COLO829 (cell line): ENCODE data around the gene GPRC5A.

ENCODE experiments used
- DNase-seq: peaks from one replicate; pipeline ENCODE4 v3.0.0; 2012; ENCODE audit warnings: low spot score

The GPRC5A gene

DNA sequence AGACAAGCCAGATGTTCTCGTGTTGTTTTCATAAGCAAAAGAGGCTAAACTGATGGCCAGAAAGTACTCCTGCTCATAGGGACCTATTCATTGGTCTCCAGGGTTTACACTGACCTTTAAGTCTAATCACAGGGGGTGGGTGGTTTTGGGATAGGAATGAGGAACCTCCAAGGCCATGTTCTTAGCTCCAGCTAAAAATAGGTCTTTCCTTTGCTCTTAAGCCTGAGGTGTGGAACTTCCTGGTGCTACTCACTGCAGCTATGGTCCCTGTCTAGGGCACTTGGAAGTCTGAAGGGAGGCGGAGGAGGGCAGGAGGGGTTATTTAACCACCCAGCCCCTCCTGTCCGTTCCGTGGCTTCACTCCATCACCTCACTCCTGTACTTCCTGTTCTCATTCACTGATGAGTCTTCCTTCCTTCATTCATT, 18.6 kb downstream of the GPRC5A start:
- DNase-seq: no peak

DNA sequence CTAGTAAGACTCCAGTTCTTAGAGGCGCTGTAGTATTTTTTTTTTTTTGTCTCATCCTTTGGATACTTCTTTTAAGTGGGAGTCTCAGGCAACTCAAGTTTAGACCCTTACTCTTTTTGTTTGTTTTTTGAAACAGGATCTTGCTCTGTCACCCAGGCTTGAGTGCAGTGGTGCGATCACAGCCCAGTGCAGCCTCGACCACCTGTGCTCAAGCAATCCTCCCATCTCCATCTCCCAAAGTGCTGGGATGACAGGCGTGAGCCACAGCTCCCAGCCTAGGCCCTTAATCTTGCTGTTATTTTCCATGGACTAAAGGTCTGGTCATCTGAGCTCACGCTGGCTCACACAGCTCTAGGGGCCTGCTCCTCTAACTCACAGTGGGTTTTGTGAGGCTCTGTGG, 21.3 kb downstream of the GPRC5A start:
- no peak for DNase-seq

DNA sequence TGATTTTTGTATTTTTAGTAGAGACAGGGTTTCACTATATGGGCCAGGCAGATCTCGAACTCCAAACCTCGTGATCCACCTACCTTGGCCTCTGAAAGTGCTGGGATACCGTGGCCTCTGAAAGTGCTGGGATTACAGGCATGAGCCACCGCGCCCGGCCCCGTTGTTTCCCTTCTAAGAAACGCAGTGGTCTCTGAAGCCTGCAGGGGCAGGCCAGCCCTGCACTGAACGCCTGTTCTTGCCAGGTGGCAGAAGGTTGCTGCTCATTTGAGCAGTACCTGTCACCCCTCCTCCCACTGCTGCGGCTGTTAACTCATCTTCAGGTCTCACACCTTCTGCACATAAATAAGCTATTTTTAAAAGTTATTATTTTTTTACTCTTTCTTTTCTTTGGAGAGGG, 24.3 kb downstream of the GPRC5A start:
- no peak for DNase-seq

DNA sequence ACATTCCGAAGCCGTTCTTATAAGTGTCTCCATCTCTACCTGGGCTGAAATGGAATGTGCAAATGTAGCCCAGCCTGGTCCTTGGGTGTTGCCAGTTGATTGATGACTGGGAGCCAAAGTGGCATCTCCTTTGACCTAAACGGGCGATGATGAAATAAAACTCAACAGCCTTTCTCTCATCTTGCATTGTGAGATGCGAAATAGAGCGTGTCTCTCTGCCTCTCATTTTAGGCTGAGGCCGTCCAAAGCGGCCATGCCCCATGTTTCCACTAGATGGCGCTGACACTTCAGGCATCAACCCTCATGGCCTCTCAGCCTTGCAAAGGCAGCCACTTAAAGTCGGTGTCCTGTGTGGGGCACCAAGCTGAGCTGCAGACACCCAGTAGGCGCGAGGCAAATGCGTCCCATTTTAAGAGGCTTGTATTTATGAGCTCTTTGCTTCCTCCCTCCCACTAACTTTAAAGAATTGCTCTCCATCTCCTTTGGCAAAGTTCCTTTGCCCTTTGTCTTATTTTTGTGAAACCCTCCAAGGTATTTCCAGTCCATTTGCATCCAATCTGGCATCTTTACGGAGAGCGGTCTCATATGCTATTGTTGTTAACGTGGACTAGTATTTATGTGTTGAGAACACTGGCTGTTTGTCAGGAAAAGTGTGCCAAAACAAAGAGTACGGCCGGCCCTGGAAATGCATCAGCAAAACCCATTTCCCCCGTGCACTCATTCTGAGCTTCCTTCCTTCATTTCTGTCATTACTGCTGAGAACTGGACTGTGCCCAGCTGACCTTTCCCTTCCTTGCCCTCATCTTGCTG, 25.0 kb downstream of the GPRC5A start:
- peak; percentile 56 for DNase-seq

DNA sequence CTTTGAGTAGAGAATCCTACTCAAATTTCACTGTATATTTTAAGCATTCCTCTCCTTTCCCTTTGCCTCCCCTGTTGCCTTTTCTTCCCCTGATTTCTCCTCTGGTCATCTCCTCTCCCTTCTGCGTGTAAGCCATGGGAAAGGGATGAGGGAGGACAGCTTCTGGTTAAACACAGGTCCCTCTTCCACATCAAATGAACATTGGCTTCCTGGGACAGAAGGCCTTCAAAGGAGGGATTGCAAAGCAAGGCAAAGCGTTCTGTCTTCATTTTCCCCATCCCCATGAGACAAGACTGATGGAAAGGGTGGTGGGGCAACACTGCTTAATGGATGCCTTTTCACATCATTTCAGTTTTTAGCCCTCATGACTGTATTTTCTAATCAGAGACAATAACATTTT, 26.2 kb downstream of the GPRC5A start:
- no peak for DNase-seq

DNA sequence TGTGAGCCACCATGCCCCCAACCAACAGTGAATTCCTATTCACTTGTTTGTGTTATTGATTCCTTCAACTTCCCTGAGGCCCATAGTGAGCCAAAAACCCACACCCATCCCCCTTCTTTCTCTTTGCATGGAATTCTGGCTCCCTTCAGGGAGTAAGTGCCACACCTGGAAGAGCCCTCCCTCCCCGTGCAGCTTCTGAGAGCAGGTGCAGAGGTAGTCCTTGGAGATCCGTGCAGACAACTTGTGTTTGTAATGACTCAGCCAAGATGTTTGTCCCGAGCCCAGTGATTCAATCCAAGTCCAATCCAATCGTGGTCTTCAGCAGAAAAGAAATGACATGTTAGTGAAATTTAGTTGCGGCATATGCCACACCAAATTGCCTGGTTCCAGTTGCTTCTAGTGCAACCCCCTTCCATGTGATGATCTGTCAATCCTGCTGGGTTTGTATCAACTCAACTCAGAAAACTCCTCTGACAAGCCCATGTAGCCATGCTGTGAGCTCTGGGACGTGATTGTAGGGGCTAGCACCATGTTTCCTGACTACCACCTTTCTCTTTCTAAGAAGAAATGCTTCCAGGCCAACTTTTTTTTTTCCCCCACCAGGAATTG, 27.5 kb downstream of the GPRC5A start:
- no peak for DNase-seq

DNA sequence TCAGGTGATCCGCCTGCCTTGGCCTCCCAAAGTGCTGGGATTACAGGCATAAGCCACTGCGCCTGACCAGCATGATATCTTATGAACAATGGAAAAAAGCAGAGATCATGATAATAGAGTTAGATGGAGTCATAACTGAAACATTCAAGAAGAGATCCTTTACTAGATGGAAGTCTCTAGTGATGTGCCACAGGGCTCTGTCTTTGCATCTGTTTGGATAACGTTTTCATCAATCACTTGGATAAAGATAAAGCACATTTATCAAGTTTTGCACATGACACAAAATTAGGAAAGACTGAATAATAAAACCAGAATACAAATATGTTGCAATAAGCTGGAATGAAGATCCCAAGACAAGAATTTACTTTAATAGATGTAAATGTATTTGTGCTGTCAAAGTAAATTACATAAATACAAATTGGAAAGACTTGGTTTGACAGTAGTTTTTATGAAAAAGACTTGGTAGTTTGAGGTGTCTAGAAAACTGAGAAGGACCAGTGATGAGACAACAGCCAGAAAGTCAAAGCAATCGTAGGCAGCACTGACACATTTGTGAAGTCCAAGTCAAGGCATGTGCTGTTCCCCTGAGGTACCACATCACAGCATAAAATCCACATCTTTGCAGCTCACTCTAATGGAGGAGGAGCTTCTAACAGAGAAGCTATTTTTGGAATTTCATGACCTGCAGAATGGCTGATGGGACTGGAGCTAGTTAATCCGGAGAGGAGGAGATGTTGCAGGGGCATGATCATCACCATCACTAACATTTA, 28.5 kb downstream of the GPRC5A start:
- no peak for DNase-seq

DNA sequence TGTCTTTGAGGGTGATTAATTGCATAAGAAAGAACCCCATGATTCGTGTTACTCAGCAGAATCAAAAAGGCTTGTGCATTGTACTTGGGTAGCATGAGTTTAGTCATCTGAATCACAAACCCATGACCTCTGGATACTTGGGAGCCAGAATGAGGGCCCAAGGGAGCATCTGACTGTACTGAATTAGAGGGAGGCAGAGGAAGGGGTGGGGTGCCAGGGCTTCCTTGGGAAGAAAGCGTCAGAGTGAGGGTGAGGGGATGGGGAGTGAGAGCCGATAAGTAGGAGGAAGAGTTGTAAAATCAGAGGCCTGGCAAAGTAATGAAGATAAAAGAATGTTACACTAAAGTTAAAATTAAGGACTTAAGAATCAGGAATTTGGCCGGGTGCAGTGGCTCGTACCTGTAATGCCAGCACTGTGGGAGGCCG, 30.8 kb downstream of the GPRC5A start:
- peak; percentile 96 for DNase-seq

DNA sequence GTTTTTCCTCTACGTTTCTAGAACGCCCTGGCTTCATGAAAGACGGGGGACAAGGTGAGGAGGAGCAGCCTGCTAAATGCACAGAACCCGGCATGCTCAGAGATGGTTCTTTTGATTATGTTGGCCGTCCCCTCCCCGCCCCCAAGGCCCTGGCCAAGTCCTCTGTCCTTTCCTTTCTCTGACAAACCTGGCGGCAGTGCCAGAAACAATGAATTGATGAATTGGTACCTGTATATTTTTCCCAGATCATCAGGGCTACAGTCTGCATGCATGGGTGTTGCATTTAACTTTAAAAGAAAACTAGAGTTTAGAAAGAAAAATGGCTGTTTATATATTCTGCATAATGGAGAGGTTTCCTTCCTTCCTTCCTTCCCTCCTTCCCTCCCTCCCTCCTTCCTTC, 31.6 kb downstream of the GPRC5A start:
- no peak for DNase-seq

DNA sequence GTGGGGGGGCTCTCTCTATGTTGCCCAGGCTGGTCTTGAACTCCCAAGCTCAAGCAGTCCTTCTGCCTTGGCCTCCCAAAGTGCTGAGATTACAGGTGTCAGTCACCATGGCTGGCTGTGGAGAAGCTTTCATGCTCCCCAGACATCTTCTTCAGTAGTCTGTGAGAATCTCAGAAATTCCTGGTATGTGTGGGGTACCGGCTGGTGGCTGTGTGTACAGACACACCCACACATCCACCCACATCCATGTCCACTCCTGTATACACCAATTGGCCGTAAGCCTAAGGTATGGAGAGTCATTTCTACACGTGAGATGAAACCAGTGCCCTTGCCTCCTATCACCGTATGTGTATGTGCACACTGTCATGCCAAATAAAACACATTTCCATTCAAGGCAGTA, 32.8 kb downstream of the GPRC5A start:
- DNase-seq: no peak

DNA sequence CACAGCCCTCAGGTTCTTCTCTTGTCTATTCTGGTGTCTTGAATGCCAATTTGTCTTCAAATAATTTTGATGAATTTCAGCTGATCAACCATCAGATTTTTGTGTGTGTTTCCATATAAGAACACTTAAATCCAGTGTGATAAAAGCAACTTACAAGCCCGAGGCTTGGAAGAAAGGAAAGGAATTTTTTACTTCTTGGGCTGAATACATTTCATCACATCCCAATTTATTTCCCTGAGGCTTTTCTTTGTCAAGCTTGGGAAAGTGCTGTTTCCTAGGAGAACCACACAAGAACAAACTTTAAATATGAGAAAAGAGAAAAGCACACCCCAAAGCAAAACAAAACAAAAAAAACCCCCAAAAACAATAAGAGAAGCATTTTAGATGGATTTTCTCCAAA, 34.0 kb downstream of the GPRC5A start:
- no peak for DNase-seq

DNA sequence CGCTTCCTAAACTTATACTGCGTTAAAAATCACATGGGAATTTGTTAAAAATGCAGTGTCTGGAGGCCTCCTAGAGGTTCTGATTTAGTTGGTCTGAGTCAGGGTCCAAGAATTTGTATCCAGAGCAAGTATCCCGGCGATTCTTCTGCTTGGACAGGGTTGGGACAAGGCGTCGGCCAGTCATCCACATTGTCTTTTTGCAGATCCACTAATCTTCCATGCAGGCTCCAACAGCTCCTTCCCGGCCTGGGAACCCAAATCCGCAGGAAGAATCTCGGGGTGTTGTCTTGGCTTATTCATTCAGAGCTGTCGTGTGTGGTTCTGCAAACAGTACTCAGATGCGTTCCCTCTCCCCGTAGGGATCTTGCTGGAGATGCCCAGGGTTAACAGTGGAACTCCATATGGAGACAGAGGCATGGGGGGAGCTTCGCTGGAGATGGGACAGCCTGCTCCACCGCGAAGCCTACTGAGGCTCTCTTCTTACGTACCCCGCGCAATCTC, 35.3 kb downstream of the GPRC5A start:
- no peak for DNase-seq

DNA sequence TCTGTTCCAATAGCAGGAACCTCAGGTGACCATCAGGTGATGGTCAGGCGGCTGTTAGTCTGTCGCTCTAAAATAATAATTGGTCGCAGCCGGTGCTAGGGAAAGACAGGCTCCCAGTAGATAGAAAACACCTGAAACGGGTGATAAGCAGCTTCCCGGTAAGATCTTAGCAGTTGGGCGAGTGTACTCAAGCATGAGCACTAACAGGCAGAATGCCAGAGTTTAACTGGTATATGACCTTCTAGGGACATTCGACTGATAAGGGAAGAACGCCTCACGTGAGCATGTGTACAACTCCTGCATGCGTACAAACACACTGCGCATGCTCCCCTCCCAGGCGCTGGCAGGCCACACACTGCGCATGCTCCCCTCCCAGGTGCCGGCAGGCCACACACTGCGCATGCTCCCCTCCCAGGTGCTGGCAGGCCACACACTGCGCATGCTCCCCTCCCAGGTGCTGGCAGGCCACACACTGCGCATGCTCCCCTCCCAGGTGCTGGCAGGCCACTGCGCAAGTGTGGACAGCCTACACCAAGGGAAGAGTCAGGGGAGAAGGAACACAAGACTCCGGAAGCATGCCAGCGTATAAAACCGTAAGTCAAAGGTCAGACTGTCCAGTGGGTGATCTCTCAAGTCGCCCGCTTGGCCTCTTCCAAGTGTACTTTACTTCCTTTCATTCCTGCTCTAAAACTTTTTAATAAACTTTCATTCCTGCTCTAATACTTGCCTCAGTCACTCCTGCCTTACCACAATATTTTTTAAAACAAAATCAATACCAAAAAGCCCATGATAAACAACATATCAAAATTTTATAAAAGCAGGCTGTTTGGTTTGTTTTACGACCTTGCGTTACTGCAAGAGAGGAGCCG, 36.1 kb downstream of the GPRC5A start:
- peak; percentile 75 for DNase-seq

DNA sequence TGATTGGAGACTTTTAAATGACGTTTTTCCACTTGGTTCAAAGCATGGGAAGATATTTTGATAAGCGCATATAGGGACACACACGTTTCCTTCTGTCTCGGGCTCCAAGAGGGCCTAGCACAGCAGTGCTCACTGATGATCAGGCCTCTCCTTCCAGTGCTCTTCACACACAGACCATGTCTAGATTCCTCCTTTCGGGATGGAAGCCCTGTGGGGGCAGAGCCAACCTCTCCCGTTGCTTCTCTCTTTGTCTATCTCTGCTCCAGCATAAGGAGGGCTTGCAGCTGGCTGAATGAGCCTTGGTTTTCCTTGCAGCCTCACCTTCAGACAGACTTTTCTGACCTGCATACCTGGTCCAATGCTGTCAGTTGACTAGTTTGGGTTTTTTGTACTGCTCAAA, 38.3 kb downstream of the GPRC5A start:
- DNase-seq: no peak

DNA sequence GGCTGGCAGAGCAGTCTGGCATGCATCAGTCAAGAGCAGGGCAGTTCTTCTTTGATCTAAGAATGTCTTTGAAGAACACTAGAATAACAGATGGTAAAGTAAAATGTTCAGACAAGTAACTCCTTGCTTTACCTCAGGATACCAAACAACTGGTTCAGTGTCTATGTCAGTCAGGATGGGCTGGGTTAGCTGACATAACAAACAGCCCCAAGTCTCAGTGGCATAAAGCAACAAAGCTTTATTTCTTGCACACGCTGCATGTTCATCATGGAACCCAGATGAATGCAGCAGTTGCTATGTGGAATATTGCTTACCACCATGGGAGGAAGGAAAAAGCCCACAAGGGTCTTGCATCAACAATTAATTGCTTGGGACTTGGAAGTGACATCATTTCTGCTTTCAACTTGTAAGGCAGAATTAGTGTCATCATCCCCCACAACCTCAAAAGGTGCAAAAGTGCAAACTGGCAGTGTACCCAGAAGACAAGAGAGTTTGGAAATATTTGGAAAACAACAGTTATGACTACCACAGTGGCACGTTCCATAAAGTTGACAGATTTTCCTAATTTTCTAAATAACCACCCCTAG, 39.4 kb downstream of the GPRC5A start:
- DNase-seq: no peak

DNA sequence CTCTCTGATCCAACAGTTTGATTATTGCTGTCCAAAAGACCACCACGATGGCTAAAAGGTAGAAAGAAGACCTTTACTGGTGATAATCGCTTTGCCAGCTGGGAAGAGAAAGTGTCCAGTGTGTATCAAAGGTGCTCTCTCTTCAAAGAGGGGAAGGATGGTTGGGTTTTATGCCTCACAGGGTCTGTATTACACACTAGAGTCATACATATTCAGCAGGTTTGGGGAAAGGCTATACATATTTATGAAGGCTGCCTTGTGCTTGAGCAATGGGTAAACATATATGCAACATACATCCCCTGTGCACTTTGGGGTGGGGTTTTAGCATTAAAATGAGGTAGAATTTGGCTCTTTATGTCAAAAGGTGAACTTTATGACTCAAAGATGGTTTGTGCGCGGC, 42.4 kb downstream of the GPRC5A start:
- no peak for DNase-seq

DNA sequence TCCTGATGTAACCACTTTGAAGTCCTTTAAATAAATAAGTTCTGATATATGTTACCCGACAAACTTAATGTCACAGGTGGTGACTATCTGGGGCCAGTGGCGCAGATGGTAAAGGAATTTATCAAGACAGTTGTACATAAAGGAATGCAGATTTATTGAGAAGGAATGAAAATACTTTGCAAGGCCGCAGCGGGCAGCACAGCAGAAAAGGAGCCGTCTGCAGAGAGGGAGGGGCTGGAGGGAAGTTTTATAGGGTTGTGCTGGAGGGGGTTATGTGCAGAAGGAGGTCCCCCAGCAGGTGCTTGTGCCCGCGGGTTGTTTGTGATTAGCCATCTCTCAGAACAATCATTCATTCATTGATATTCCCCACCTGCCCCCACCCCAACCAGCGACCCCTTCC, 43.2 kb downstream of the GPRC5A start:
- DNase-seq: no peak

DNA sequence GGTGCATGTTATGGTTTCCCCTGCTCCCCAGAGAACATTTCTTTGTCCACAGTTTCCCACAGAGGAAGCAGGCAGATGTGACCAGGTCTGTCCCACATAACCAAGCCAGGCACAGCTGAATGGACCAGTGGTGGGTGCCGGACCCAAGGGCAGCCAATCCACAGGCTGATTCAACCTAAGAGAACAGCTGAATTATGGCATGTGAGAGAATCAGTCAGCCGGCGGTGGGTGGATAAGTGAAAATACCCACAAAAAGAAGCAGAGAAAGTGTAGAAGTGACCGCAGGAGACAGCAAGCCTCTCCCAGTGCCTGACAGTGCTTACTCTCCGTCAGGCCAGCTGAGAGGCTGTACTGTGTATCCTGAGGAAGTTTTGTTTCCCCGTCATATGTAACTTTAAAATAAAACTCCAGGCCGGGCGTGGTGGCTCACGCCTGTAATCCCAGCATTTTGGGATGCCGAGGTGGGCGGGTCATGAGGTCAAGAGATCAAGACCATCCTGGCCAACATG, 45.7 kb downstream of the GPRC5A start:
- no peak for DNase-seq

DNA sequence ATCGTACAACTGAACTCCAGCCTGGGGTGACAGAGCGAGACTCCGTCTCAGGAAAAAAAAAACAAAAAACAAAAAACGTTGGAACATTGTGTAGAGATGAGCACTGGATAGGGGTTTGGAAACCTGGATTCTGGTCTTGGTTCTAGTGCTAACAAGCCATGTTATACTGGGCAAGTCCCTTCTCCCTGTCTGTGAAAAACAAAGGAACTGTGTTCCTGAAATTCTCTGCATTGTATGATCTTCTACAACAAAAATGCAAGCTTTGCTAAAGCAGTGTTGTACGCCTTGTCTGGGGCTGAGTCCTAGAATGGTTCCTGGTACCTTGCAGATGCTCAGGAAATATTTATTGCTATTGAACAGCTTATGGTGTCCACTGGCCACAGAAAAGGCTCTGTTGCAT, 47.2 kb downstream of the GPRC5A start:
- DNase-seq: no peak

DNA sequence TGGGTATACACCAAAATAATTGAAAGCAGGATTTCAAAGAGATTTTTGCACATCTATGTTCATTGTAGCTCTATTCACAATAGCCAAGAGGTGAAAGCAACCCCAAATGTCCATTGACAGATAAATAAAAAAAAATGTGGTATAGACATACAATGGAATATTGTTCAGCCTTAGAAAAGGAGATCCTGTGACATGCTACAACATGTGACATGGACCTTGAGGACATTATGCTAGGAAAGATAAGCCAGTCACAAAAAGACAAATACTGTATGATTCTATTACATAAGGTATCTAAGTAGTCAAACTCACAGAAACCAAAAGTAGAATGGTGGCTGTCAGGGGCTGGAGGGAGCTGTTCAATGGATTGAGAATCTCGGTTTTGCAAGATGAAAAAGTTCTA, 48.5 kb downstream of the GPRC5A start:
- DNase-seq: no peak
